ENCODE data around the gene EPHB6. TPM values are rescaled to one million over a fixed set of nuclear protein-coding genes. Genes with fewer than 3 reads are reported as not detected.

Gene EPHB6
- total and polyA plus RNA-seq, 3 experiments from 2014 or later, result 6.0 to 13.7 (median 8.1) TPM

GRCh38 chr7:142814451-142814850 is 40.4 kb upstream of the EPHB6 start:
- peaks cover 45% of the 10 kb centered on the region for H3K4me1 ChIP-seq (ENCODE audit: insufficient read depth, low read length)
- Mint-ChIP-seq H3K9me3 (no peaks in the 10 kb centered on the region), H3K4me3 (peak overlapping the region in 3 of 7 donors; percentile 0 to 14 (median 6)), H3K27me3 (peaks cover 11 to 32% of the 10 kb centered on the region in 2 donors), H3K36me3 (peaks cover 0 to 3% (median 0%) of the 10 kb centered on the region in 3 donors), H3K4me1 (peaks cover 29 to 47% (median 41%) of the 10 kb centered on the region in 3 donors), H3K27ac (peak overlapping the region in 2 of 8 donors; percentile 43 to 55)
- CTCF ChIA-PET, result interaction anchor here (0.6 to 15.2 kb wide), 6 partner anchors 23 to 215 kb away, joined by 3 to 508 read pairs (median 5); no protein-coding TSS in a partner anchor
- no peaks in the 10 kb centered on the region for H3K36me3 ChIP-seq (ENCODE audit: insufficient read depth, low read length)
- no peak overlapping the region for H3K4me3 ChIP-seq (ENCODE audit: low read length)
- DNase-seq, result no peak
- H3K27me3 ChIP-seq (ENCODE audit: insufficient read depth, low read length, poor library complexity, severe bottlenecking), result no peaks in the 10 kb centered on the region
- no peaks in the 10 kb centered on the region for H3K9me3 ChIP-seq (ENCODE audit: low read length)
- no peak overlapping the region for H3K27ac ChIP-seq (ENCODE audit: low read depth, low read length)
- POLR2A ChIA-PET, result interaction anchor here (0.6 to 13.3 kb wide), 4 partner anchors 22 to 566 kb away, joined by 3 to 1213 read pairs (median 12); no protein-coding TSS in a partner anchor

DNA sequence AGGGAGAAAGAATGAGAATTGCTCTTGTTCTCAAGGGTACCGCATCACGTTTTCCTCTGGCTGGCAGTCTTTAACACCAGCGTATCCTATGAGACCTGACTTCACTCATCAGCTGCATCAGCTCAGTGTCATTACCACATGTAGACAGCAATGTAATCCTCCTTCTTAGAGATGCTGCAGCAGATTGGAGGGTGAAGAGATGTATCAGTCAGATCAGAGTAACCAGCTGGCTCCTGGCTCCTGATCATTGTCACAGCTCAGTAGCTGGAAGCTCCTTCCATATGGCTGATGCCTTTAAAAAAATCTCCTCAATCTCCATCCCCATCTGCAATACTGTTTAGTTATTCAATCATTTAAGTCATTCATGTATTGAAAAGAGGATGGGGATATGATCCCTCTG is 39.7 kb upstream of the EPHB6 start:
- peaks cover 22 to 40% (median 34%) of the 10 kb centered on the region in 3 donors for H3K4me1 Mint-ChIP-seq
- peaks cover 11 to 39% of the 10 kb centered on the region in 2 donors for H3K27me3 Mint-ChIP-seq
- CTCF ChIA-PET, result interaction anchor here (1.0 to 15.2 kb wide), 5 partner anchors 13 to 211 kb away, joined by 3 to 508 read pairs (median 3); no protein-coding TSS in a partner anchor
- H3K4me3 Mint-ChIP-seq, result peak overlapping the region in 3 of 7 donors; percentile 6 to 42 (median 20)
- Histone ChIP-seq H3K9me3 (ENCODE audit: low read length) (no peaks in the 10 kb centered on the region), H3K4me1 (ENCODE audit: insufficient read depth, low read length) (peaks cover 38% of the 10 kb centered on the region), H3K36me3 (ENCODE audit: insufficient read depth, low read length) (no peaks in the 10 kb centered on the region), H3K4me3 (ENCODE audit: low read length) (no peak overlapping the region), H3K27me3 (ENCODE audit: insufficient read depth, low read length, poor library complexity, severe bottlenecking) (no peaks in the 10 kb centered on the region), H3K27ac (ENCODE audit: low read depth, low read length) (no peak overlapping the region)
- H3K9me3 Mint-ChIP-seq, result no peaks in the 10 kb centered on the region
- H3K27ac Mint-ChIP-seq, result peak overlapping the region in 2 of 8 donors; percentile 18 to 51
- POLR2A ChIA-PET, result interaction anchor here (13.3 kb wide), 1 partner anchor 23 kb away, joined by 1213 read pairs; no protein-coding TSS in a partner anchor
- peaks cover 0 to 3% (median 0%) of the 10 kb centered on the region in 3 donors for H3K36me3 Mint-ChIP-seq
- no peak for DNase-seq

GRCh38 chr7:142817506-142817905 is 37.4 kb upstream of the EPHB6 start:
- Mint-ChIP-seq H3K4me3 (no peak overlapping the region), H3K27me3 (peaks cover 15 to 58% of the 10 kb centered on the region in 2 donors), H3K27ac (no peak overlapping the region), H3K9me3 (peaks cover 3 to 6% (median 5%) of the 10 kb centered on the region in 5 donors), H3K4me1 (peaks cover 3 to 17% (median 12%) of the 10 kb centered on the region in 3 donors), H3K36me3 (peaks cover 0 to 4% (median 4%) of the 10 kb centered on the region in 3 donors)
- H3K9me3 ChIP-seq (ENCODE audit: low read length), result no peaks in the 10 kb centered on the region
- no peak overlapping the region for H3K4me3 ChIP-seq (ENCODE audit: low read length)
- H3K27ac ChIP-seq (ENCODE audit: low read depth, low read length), result no peak overlapping the region
- peaks cover 15% of the 10 kb centered on the region for H3K4me1 ChIP-seq (ENCODE audit: insufficient read depth, low read length)
- DNase-seq, result no peak
- H3K36me3 ChIP-seq (ENCODE audit: insufficient read depth, low read length), result no peaks in the 10 kb centered on the region
- POLR2A ChIA-PET, result interaction anchor here (0.9 to 1.4 kb wide), 2 partner anchors 9 to 20 kb away, joined by 3 read pairs; no protein-coding TSS in a partner anchor
- CTCF ChIA-PET, result interaction anchor here (0.9 to 4.7 kb wide), 5 partner anchors 7 to 383 kb away, joined by 3 to 32 read pairs (median 7); no protein-coding TSS in a partner anchor
- H3K27me3 ChIP-seq (ENCODE audit: insufficient read depth, low read length, poor library complexity, severe bottlenecking), result no peaks in the 10 kb centered on the region

DNA sequence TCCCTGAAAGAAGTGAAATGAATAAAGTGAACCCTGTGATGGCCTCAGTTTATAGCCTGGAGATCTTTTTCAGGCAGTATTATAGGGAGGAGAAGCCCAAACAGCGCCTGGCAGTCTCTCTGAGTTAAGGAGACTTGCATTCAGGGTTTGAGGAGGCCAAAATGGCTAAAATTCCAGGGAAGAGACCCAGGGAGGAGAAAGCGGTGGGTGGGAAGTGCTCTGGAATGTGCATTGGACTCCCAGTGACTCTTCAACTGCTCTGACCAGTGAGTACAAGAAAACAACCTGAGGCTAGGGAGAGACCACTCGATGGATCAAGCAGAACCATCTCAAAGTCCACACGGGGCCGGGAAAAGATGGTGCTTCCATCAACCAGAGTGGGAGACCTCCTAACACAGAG is 35.3 kb upstream of the EPHB6 start:
- H3K27ac Mint-ChIP-seq, result peak overlapping the region in 1 of 8 donors; percentile 29
- Histone ChIP-seq H3K27ac (ENCODE audit: low read depth, low read length) (no peak overlapping the region), H3K9me3 (ENCODE audit: low read length) (no peaks in the 10 kb centered on the region), H3K4me1 (ENCODE audit: insufficient read depth, low read length) (no peaks in the 10 kb centered on the region), H3K4me3 (ENCODE audit: low read length) (no peak overlapping the region), H3K27me3 (ENCODE audit: insufficient read depth, low read length, poor library complexity, severe bottlenecking) (no peaks in the 10 kb centered on the region), H3K36me3 (ENCODE audit: insufficient read depth, low read length) (no peaks in the 10 kb centered on the region)
- peaks cover 0 to 4% (median 4%) of the 10 kb centered on the region in 3 donors for H3K36me3 Mint-ChIP-seq
- DNase-seq, result no peak
- no peaks in the 10 kb centered on the region for H3K4me1 Mint-ChIP-seq
- peaks cover 22 to 69% of the 10 kb centered on the region in 2 donors for H3K27me3 Mint-ChIP-seq
- ChIA-PET CTCF (interaction anchor here (1.7 to 4.7 kb wide), 3 partner anchors 9 to 36 kb away, joined by 5 to 32 read pairs (median 7); no protein-coding TSS in a partner anchor), POLR2A (no interaction called here)
- H3K9me3 Mint-ChIP-seq, result peaks cover 6 to 13% (median 10%) of the 10 kb centered on the region in 5 donors
- H3K4me3 Mint-ChIP-seq, result no peak overlapping the region

DNA sequence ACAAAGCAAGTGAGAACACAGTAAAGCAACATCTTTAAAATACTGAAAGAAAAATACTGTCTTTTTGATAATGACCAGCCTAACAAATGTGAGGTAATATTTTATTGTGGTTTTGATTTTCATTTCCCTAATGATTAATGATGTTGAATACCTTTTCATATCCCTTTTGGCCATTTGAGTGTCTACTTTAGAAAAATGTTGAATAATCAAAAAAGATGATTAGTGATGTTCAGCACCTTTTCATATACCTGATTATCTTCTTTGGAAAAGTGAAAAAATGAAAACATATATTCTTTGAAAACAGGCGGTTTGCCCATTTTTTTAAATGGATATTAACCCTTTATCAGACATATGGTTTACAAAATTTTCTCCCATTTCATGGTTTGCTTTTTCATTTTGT is 32.2 kb upstream of the EPHB6 start:
- peaks cover 0 to 9% (median 2%) of the 10 kb centered on the region in 3 donors for H3K36me3 Mint-ChIP-seq
- H3K4me3 ChIP-seq (ENCODE audit: low read length), result no peak overlapping the region
- no peak for DNase-seq
- POLR2A ChIA-PET, result no interaction called here
- no peak overlapping the region for H3K27ac ChIP-seq (ENCODE audit: low read depth, low read length)
- no peaks in the 10 kb centered on the region for H3K9me3 ChIP-seq (ENCODE audit: low read length)
- no peaks in the 10 kb centered on the region for H3K27me3 ChIP-seq (ENCODE audit: insufficient read depth, low read length, poor library complexity, severe bottlenecking)
- CTCF ChIA-PET, result interaction anchor here (0.5 kb wide), 1 partner anchor 690 kb away, joined by 5 read pairs; no protein-coding TSS in a partner anchor
- peak overlapping the region in 1 of 8 donors; percentile 28 for H3K27ac Mint-ChIP-seq
- H3K27me3 Mint-ChIP-seq, result peaks cover 27 to 62% of the 10 kb centered on the region in 2 donors
- H3K4me1 Mint-ChIP-seq, result no peaks in the 10 kb centered on the region
- no peak overlapping the region for H3K4me3 Mint-ChIP-seq
- H3K36me3 ChIP-seq (ENCODE audit: insufficient read depth, low read length), result no peaks in the 10 kb centered on the region
- H3K4me1 ChIP-seq (ENCODE audit: insufficient read depth, low read length), result no peaks in the 10 kb centered on the region
- peaks cover 8 to 16% (median 14%) of the 10 kb centered on the region in 5 donors for H3K9me3 Mint-ChIP-seq

GRCh38 chr7:142827951-142828500 is 26.9 kb upstream of the EPHB6 start:
- CTCF ChIA-PET, result interaction anchor here (1.0 kb wide), 1 partner anchor 13 kb away, joined by 3 read pairs; no protein-coding TSS in a partner anchor
- H3K9me3 Mint-ChIP-seq, result peaks cover 3 to 10% (median 9%) of the 10 kb centered on the region in 5 donors
- POLR2A ChIA-PET, result no interaction called here
- no peak overlapping the region for H3K4me3 Mint-ChIP-seq
- peaks cover 17% of the 10 kb centered on the region in 2 donors for H3K27me3 Mint-ChIP-seq
- H3K27ac ChIP-seq (ENCODE audit: low read depth, low read length), result no peak overlapping the region
- H3K36me3 Mint-ChIP-seq, result peaks cover 0 to 5% (median 0%) of the 10 kb centered on the region in 3 donors
- H3K4me3 ChIP-seq (ENCODE audit: low read length), result no peak overlapping the region
- no peaks in the 10 kb centered on the region for H3K36me3 ChIP-seq (ENCODE audit: insufficient read depth, low read length)
- H3K9me3 ChIP-seq (ENCODE audit: low read length), result no peaks in the 10 kb centered on the region
- H3K4me1 Mint-ChIP-seq, result no peaks in the 10 kb centered on the region
- H3K27me3 ChIP-seq (ENCODE audit: insufficient read depth, low read length, poor library complexity, severe bottlenecking), result no peaks in the 10 kb centered on the region
- no peak overlapping the region for H3K27ac Mint-ChIP-seq
- H3K4me1 ChIP-seq (ENCODE audit: insufficient read depth, low read length), result no peaks in the 10 kb centered on the region
- no peak for DNase-seq

GRCh38 chr7:142832417-142832816 is 22.5 kb upstream of the EPHB6 start:
- Mint-ChIP-seq H3K4me3 (no peak overlapping the region), H3K4me1 (peaks cover 0 to 4% (median 4%) of the 10 kb centered on the region in 3 donors), H3K27me3 (peaks cover 0 to 8% of the 10 kb centered on the region in 2 donors), H3K27ac (no peak overlapping the region), H3K36me3 (no peaks in the 10 kb centered on the region), H3K9me3 (no peaks in the 10 kb centered on the region)
- no peaks in the 10 kb centered on the region for H3K4me1 ChIP-seq (ENCODE audit: insufficient read depth, low read length)
- H3K27me3 ChIP-seq (ENCODE audit: insufficient read depth, low read length, poor library complexity, severe bottlenecking), result no peaks in the 10 kb centered on the region
- DNase-seq, result no peak
- no peak overlapping the region for H3K27ac ChIP-seq (ENCODE audit: low read depth, low read length)
- H3K36me3 ChIP-seq (ENCODE audit: insufficient read depth, low read length), result no peaks in the 10 kb centered on the region
- ChIA-PET POLR2A (interaction anchor here (0.6 kb wide), 1 partner anchor 25 kb away, joined by 4 read pairs; no protein-coding TSS in a partner anchor), CTCF (no interaction called here)
- H3K9me3 ChIP-seq (ENCODE audit: low read length), result no peaks in the 10 kb centered on the region
- H3K4me3 ChIP-seq (ENCODE audit: low read length), result no peak overlapping the region
